ENCODE results near the gene SRRM5.
"Not testable (repeated sequence)": the region's sequence is repeated elsewhere in the genome, so short reads cannot be mapped to it uniquely, and the experiment has no call there.

The SRRM5 gene

DNA sequence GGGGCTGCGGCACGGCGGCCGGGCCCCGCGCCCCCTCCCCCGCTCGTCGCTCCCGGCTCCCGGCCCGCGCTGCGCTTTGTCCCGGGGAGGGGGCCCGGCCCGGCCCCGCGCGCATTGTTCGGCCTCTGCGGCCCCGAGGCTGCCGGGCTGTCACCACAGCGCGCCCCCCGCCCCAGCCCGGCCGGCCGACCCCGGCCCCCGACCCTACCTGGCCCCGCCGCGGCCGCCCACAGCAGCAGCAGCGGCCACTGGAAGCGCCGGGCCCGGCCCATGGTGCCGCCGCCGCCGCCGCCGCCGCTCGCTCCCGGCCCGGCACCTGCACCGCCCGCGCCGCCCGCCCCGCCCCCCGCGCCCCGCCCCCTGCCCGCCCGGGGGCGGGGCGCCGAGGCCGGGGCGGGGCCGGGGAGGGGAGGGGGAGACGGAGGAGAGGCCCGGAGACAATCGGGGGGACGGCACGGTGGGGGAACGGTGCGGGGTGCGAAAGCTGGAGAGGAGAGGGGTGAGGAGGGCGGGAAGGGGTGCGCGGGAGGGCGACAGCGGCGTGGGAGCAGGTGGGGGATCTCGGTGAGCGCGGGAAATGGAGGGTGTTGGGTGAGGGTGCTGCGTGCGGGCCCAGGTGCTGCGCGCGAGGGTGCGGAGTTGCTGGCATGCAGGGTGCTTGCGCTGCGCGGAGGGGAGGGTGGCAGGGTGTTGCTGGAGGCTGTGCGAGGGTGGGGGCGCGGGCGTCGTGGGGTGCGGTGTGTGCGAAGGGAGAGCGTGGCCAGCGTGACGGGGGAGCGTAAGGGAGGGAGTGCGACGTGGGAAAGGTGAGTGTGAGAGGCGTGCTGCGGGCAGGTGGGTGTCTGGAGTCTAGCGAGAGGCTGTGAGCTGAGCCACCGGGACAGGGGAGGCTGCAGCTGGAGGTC is 27.9 kb downstream of the SRRM5 start, which contains the start of gene CADM4:
CADM4 (minus strand) TSS at position 332 of the 905 bp plus-strand sequence; CDS start at position 272, 60 bp downstream.
- peak; percentile 35 for DNase-seq (ENCODE audit: low spot score)

DNA sequence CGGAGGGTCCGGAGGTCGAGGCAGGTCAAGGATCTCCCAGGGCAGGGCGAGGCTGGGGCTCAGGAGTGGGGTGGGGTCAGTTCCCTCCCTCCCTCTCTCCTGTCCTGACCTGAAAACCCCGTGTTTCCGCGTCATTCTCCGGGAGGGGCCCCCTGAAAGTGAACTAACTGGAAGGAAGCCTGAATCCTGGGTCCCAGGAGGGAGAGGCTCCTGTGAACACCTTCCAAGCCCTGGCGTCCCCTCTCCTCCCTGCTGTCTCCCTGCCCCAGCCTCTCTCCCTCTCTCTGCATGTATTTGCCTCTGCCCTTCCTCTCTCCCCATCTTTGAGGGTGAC is 28.5 kb downstream of the SRRM5 start:
- no peak for DNase-seq (ENCODE audit: low spot score)

DNA sequence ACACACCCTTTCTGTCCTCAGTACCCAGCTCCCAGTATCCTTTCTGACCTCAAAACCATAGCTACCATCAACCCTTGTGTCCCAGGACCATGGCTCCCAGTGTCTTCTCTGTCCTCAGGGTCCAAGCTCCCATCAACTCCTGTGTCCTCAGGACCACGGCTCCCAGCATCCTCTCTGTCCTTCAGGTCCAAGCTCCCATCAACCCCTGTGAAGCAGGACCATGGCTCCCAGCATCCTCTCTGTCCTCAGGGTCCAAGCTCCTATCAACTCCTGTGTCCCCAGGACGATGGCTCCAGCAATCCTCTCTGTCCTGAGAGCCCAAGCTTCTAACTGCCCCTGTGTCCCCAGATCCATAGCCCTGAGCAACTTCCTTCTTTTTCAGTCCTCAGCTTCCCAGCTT is 29.4 kb downstream of the SRRM5 start:
- no peak for DNase-seq (ENCODE audit: low spot score)

DNA sequence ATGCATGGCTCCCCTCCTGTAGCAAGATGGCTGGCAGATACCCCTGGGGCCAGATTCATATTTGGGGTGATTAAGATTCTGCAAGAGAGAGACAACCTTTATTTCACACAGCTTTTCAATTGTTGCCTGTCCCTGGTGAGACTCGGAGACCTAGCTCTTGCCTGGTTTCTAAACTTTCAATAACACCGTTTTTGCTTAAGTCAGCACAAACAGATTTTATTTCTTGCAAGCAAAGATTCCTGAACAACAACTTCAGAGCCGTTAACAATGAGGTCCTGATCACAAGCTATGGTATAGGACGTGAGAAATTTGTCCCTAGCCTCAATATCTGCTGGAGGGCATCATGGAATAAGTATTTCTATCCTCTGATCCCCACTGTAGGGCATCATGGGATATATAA is 30.6 kb downstream of the SRRM5 start:
- DNase-seq (ENCODE audit: low spot score) = no peak

DNA sequence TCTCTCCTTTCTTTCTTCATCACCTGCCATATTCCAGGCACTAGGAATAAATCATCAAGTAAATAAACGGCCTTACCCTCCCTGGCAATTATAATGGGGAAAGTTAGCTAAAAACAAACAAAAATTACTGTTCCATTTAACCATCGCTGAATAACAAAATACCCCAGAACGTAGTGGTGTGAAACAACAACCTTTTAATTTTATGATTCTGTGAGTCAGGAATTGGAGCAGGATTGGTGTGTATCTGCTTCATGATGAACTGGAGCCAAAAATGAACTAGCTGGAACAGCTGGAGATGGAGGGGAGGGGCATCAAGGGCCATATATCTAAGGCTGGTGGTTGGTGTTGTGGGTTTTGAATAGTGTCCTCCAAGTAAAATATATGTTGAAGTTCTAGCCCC is 31.4 kb downstream of the SRRM5 start:
- no peak for DNase-seq (ENCODE audit: low spot score)

DNA sequence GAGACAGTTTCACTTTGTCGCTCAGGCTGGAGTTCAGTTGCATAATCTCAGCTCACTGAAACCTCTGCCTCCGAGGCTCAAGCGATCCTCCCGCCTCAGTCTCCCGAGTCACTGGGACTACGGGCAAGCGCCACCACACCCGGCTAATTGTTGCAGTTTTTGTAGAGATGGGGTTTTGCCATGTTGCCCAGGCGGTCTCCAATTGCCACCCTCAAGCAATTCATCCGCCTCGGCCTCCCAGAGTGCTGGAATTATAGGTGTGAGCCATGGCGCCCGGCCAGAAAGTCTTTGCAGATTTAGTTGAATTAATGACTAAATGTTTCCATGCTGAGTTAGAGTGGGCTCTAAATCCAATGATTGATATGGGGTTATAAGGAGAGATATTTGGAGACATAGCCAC is 32.3 kb downstream of the SRRM5 start:
- no peak for DNase-seq (ENCODE audit: low spot score)

DNA sequence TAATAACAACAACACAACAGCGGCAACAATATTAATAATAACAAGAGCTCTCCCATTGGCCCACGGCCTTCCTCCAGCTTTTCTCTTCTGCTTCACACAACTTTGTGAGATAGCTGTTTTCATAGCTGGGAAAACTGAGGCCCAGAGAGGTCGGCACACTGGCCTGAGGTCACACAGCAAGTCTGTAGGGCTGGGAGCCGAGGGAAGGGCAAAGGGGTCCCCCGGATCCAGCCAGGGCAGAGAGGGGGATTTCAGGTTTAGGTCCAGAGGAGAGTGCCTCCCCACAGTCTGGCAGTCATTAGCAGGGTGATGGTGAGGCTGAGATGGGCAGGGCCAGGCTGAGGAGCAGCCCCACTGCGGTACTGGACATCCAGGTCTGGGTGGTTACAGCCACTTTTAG is 36.7 kb downstream of the SRRM5 start:
- no peak for DNase-seq (ENCODE audit: low spot score)

DNA sequence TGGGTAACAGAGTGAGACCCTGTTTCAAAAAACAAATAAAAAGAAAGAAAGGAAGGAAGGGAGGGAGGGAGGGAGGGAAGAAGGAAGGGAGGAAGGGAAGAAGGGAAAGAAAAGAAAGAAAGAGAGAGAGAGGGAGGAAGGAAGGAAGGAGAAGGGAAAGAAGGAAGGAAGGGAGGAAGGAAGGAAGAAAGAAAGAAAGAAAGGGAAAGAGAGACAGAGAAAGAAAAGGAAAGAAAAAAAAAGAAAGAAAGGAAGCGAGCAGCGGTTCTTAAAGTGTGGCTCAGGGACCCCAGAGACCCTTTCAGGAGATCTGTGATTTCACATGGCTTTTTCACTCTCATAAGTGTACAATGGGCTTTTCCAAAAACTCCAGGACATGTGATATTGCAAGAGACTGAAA is 37.6 kb downstream of the SRRM5 start:
- no peak for DNase-seq (ENCODE audit: low spot score)

DNA sequence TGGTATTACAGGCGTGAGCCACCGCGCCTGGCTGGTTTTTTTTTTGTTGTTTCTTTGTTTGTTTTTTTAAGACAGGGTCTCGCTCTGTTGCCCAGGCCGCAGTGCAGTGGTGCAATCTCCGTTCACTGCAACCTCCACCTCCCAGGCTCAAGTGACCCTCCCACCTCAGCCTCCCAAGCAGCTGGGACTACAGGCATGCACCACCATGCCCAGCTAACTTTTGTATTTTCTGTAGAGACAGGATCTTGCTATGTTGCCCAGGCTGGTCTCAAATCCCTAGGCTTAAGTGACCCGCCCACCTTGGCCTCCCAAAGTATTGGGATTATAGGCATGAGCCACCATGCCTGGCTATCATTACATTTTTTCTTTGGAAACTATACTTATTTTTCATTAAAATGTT is 38.4 kb downstream of the SRRM5 start:
- DNase-seq (ENCODE audit: low spot score) = not testable (repeated sequence)

DNA sequence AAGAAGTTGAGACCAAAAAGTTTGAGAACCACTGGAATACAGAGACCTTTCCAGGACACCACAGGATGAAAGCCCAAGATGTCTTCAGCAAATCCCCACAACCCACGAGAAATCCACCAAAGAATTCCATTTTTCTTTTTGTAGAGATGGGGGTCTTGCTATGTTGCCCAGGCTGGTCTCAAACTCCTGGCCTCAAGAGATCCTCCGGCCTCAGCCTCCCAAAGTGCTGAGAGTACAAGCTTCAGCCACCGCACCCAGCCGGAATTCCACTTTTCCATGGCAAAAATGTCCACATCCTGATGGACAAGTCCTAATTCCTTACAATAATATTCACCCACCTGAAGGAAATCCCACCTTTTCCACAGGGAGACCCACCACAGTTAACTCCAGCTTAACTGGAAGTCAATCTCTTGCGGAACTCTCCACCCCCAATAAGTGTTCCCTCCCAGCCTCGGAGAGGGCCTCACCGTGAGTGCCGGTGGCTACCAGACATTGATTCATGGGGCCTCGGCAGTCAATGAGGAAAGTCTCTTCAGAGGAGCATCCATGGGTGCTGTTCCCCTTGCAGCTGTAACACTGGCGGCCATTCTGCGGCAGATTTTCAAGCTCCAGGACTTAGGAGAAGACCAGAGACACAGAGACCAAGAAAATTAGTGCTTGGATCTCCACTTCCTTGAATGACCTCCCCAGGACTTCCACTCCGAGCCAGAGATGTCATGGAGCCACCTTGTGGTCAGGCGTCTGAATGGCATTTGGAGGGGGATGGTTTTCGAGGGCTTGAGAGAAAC is 40.1 kb downstream of the SRRM5 start:
- DNase-seq (ENCODE audit: low spot score) = peak; percentile 38

DNA sequence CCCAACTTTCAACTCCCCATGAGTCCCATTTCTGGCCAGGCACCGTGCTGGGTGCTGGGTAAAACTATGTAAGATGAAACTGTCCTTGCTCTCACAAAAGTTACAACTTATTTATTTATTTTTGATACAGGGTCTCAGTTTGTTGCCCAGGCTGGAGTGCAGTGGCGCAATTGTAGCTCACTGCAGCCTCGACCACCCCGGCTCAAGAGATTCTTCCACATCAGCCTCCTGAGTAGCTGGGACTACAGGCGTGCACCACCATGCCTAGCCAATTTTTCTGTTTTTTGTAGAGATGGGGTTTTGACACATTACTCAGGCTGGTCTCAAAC is 40.6 kb downstream of the SRRM5 start:
- DNase-seq (ENCODE audit: low spot score) = no peak

DNA sequence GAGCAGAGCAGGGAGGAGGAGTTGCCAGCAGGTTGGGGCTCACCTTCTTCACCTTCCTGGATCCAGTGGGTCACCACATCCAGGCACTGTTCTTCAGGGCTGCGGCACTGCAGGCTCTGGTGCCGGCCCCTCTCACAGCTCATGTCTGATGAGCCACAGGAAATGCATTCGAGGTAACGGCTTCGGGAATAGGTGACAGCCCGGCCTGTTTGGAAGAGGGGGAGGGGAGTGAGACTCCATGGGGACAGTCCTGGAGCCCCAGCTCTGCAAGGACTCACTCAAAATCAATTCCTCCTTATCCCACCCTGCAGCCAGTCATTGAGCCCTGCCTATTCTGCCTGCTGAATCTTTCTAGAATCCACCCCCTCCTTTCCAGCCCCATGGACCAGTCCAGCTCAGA is 44.5 kb downstream of the SRRM5 start:
- DNase-seq (ENCODE audit: low spot score) = no peak

DNA sequence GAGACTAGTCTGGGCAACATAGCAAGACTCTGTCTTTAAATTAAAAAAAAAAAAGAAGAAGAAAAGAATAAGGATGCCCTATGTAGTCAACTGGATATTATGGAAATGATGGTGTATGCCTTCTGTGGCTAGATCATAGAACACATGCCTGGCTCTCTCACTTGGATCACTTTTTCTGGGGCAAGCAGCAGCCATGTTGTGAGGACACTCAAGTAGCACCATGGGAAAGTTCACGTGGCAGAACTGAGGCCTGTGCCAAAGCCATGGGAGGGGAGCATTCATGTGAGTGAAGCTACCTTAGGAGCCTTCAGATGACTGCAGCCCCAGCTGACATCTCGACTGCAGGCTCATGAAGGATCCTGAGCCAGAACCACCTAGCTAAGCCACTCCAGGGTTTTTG is 46.1 kb downstream of the SRRM5 start:
- no peak for DNase-seq (ENCODE audit: low spot score)

DNA sequence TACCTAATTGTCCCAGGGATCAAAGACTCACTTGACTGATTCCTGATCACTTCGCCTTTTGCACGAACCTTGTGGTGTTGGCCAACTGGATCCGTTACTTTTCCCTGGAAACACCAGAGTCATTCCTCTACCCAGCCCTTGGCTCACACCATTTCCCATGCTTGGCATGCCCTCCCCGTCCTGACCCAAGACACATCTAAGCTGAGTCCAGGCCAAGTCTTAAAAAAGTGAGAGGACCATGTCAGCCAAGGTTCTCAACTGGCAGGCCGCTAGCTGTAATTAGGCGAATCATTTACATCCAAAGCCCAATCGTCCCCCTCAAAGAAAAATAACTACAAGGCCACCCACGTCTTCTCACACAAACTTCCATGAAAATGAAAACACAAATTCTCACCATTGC is 46.6 kb downstream of the SRRM5 start:
- DNase-seq (ENCODE audit: low spot score) = no peak

DNA sequence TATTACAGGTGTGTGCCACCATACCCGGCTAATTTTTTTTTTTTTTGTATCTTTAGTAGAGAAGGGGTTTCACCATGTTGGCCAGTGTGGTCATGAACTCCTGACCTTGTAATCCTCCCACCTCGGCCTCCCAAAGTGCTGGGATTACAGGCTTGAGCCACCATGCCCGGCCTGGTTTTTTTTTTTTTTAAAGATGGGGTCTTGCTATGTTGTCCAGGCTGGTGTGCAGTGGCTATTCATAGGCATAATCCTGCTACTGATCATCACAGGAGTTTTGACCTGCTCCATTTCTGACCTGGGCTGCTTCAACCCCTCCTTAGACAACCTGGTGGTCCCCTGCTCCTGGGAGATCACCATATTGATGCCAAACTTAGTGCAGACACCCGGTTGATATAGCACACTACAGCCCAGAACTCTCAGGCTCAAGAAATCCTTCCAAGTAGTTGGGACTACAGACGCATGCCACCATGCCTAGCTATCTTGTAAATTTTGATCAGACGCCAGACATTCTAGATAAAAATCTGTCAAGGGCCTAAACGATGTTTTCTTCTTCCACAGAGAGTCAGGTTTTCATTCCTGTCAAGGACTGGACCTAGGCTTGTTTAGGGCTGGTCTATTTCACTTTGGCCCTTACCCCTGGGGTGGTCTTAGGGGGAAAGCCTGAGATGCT is 48.5 kb downstream of the SRRM5 start:
- DNase-seq (ENCODE audit: low spot score) = no peak

DNA sequence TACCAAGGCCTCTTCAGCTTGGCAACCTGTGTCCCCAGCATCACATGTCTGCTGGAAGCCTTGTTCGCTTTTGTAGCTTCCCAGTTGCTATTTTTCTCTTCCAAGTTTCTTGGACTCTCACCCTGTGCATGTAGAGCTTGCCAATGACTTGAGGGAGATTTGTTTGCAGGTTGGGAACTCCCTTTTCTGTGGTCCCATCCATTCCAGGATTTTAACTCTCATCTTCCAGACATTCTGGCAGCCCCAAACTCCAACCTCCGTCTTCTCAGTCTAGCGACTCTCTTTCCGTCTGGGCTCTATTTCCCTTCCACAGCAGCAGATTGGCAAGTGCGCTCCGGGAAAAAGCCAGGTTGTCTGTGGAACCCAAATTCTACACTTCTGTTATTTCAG is 49.1 kb downstream of the SRRM5 start:
- no peak for DNase-seq (ENCODE audit: low spot score)

DNA sequence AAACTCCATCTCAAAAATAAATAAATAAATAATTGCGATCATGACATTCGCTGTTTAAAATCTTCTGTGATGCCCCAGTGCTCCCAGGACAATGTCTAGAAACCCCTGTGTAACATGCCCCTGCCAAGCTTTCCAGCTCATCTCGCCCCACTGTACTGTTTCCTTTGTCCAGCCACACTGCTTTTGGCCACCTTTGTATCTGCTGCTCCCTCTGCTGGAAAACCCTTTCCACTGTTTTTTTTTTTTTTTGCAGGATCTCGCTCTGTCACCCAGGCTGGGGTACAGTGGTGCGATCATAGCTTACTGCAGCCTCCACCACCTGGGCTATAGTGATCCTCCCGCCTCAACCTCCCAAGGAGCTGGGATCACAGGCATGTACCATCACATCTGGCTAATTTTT is 50.6 kb downstream of the SRRM5 start:
- no peak for DNase-seq (ENCODE audit: low spot score)

DNA sequence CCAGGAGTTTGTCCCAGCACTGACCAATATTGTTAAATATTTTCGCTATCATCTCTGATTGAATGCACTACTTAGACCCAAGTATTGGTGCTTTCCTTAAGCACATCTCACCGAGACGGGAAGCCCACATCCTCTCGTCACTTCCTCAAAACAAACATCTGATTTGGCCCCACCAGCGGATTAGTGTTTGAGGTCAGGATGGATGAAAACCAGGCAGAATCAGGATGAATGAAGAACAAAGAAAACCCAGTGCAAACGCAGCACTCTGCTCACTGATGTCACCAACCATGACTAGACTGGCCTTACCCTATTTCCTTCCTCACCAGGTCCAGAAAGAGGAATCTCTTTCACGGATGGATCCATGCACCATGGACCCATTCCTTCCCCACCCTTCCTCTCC is 52.1 kb downstream of the SRRM5 start:
- peak; percentile 41 for DNase-seq (ENCODE audit: low spot score)

Measured in CD4-positive, alpha-beta T cell treated with Interleukin-2 at 100 ng/mL for 4 hours (primary cell).